RWPE2 (cell line): ENCODE results near the gene NUP155.
"Not testable (repeated sequence)": the region's sequence is repeated elsewhere in the genome, so short reads cannot be mapped to it uniquely, and the experiment has no call there.

Source experiments
- ATAC-seq: fragments of 200-7000 bp; cut with Tn5 transposase; 3 replicates; pipeline ENCODE4 v1.9.1; 2021; ENCODE audit warnings: low read depth
- DNase-seq: peaks from one replicate; pipeline ENCODE4 v3.0.0-alpha.2; 2020; ENCODE audit warnings: low spot score
- H3K27ac ChIP-seq: fragments of 450-650 bp; 2 replicates; pipeline ENCODE4 v1.5.1; 2017; ENCODE audit warnings: mild to moderate bottlenecking; ENCODE audit not compliant: poor library complexity, severe bottlenecking
- H3K27me3 ChIP-seq: fragments of 250-450 bp; sonication (Bioruptor Pico); 2 replicates; pipeline ENCODE4 v1.5.1; 2021; ENCODE audit warnings: mild to moderate bottlenecking, moderate library complexity; ENCODE audit not compliant: insufficient read depth, poor library complexity, severe bottlenecking
- H3K36me3 ChIP-seq: fragments of 250-450 bp; sonication (Bioruptor Pico); 2 replicates; pipeline ENCODE4 v1.5.1; 2020; ENCODE audit warnings: low read depth, mild to moderate bottlenecking, moderate library complexity
- H3K4me1 ChIP-seq: fragments of 250-450 bp; sonication (Bioruptor Pico); 2 replicates; pipeline ENCODE4 v1.5.1; 2021; ENCODE audit warnings: mild to moderate bottlenecking, moderate library complexity; ENCODE audit not compliant: insufficient read depth, poor library complexity, severe bottlenecking
- H3K4me3 ChIP-seq: fragments of 250-450 bp; sonication (Bioruptor Pico); 2 replicates; pipeline ENCODE4 v1.5.1; 2021; ENCODE audit warnings: mild to moderate bottlenecking, moderate library complexity; ENCODE audit not compliant: severe bottlenecking
- H3K9me3 ChIP-seq: fragments of 250-450 bp; sonication (Bioruptor Pico); 2 replicates; pipeline ENCODE4 v1.5.1; 2021; ENCODE audit warnings: mild to moderate bottlenecking, moderate library complexity; ENCODE audit not compliant: severe bottlenecking
- CTCF ChIP-seq: fragments of 450-650 bp; IDR thresholded peaks from one replicate; pipeline ENCODE4 v1.5.1; 2017; ENCODE audit warnings: mild to moderate bottlenecking, moderate library complexity; ENCODE audit not compliant: poor library complexity, severe bottlenecking

Gene NUP155

GRCh38 chr5:37396352-37396751 lies 25.4 kb upstream of the NUP155 start:
- Histone ChIP-seq H3K27ac (no peak overlapping the region), H3K4me1 (no peaks in the 10 kb centered on the region), H3K36me3 (peaks cover 63% of the 10 kb centered on the region), H3K9me3 (no peaks in the 10 kb centered on the region), H3K27me3 (no peaks in the 10 kb centered on the region), H3K4me3 (no peak overlapping the region)
- no peak for DNase-seq
- no peak for ATAC-seq
- no peak for TF ChIP-seq CTCF

GRCh38 chr5:37391591-37391990 lies 20.7 kb upstream of the NUP155 start:
- DNase-seq (no peak), ATAC-seq (no peak)
- Histone ChIP-seq H3K36me3 (peaks cover 49% of the 10 kb centered on the region), H3K4me1 (no peaks in the 10 kb centered on the region), H3K27me3 (no peaks in the 10 kb centered on the region), H3K27ac (no peak overlapping the region), H3K4me3 (no peak overlapping the region), H3K9me3 (no peaks in the 10 kb centered on the region)
- TF ChIP-seq CTCF, result no peak

- peak; percentile 85 for TF ChIP-seq CTCF
- ATAC-seq, result peak; percentile 100
- not testable (repeated sequence) for H3K4me1 ChIP-seq, H3K27me3 ChIP-seq, H3K27ac ChIP-seq, H3K9me3 ChIP-seq
- DNase-seq, result peak; percentile 86
- Histone ChIP-seq H3K4me3 (peak within 1 kb of the TSS; percentile 64), H3K36me3 (peaks cover 30% of the 10 kb centered on the region)
Observed at GRCh38 chr5:37379100-37379628, 8.3 kb upstream of the NUP155 start, which contains the start of gene WDR70. Gene WDR70, plus strand, starts transcription at chr5:37379318. Its CDS starts 50 bp downstream, at chr5:37379368.

- H3K9me3 ChIP-seq, H3K4me3 ChIP-seq, ATAC-seq, DNase-seq, H3K27me3 ChIP-seq, H3K4me1 ChIP-seq, H3K27ac ChIP-seq: not testable (repeated sequence)
- H3K36me3 ChIP-seq, result peaks cover 19% of the 10 kb centered on the region
Observed at GRCh38 chr5:37378066-37378465, 7.2 kb upstream of the NUP155 start.

- TF ChIP-seq CTCF, result no peak
- Histone ChIP-seq H3K9me3 (no peaks in the 10 kb centered on the region), H3K4me3 (no peak overlapping the region), H3K27ac (no peak overlapping the region), H3K36me3 (no peaks in the 10 kb centered on the region), H3K27me3 (no peaks in the 10 kb centered on the region), H3K4me1 (peaks cover 9% of the 10 kb centered on the region)
- ATAC-seq (no peak), DNase-seq (no peak)
Observed at GRCh38 chr5:37375091-37375490, 4.2 kb upstream of the NUP155 start.
